Right lobe of liver (tissue), 4 donors: ENCODE data around the gene CIART.

ENCODE experiments used
- CTCF ChIP-seq, 4 donors: fragments of 200-600 bp in 3 of 4; fragments of 450-650 bp in 1 of 4; IDR thresholded peaks; one replicate each; pipeline versions ENCODE4 v1.5.1 to v1.8.0; 2016 to 2022; ENCODE audit warnings: antibody characterized with exemption in 4 of 4, mild to moderate bottlenecking in 2 of 4
- POLR2A ChIP-seq: fragments of 450-650 bp; IDR thresholded peaks from one replicate; pipeline ENCODE4 v1.6.1; 2017; ENCODE audit warnings: antibody characterized with exemption, mild to moderate bottlenecking
- donor health status: DM: no; HTN: no; CAD: no.
- donor health status: DM: no; HTN: no; CAD: no.
- donor health status: DM: no; HTN: yes; CAD: no.

GRCh38 chr1:150281221-150281757 lies 1.1 kb upstream of the CIART start:
- TF ChIP-seq CTCF (IDR thresholded peaks at IDR 0.05) (peak; percentile 67 to 79 (median 74)), POLR2A (no peak)
